A549 (cell line): ENCODE measurements around the gene SLC22A2. TPM values are rescaled to one million over a fixed set of nuclear protein-coding genes. Genes with fewer than 3 reads are reported as not detected.
A peak's percentile ranks its signal among the peaks of the same experiment; 100 is the strongest.

ENCODE experiments used
- ATAC-seq, 2 experiments: fragments of 200-7000 bp in 1 of 2; fragments of >200 bp in 1 of 2; cut with Nextera tagmentation in 1 of 2; cut with Tn5 transposase in 1 of 2; 3 replicates each; pipeline versions ENCODE4 v1.8.0 to v1.9.1; 2018 to 2020; ENCODE audit warnings: mild to moderate bottlenecking in 1 of 2, moderate library complexity in 1 of 2
- CTCF ChIA-PET: fragments of 300-600 bp; sonication (Branson Sonifier 250); formaldehyde crosslinking; extraction: SDS; loops from one replicate; lab custom pipeline; 2021; ENCODE audit warnings: antibody characterized with exemption, inconsistent platforms; lab: Yijun Ruan, JAX
- POLR2A ChIA-PET: fragments of 350-600 bp; formaldehyde crosslinking; extraction: SDS; loops from one replicate; lab custom pipeline; 2021; ENCODE audit warnings: antibody characterized with exemption, inconsistent platforms; lab: Yijun Ruan, JAX
- DNase-seq, 2 experiments: peaks; one replicate each; pipeline versions ENCODE4 v3.0.0 to v3.0.0-alpha.2; 2011 to 2016; ENCODE audit warnings: low read depth in 1 of 2, low spot score in 1 of 2
- FAIRE-seq: peaks from 2 replicates; lab custom pipeline; 2011; peaks lifted over from hg19 to GRCh38; lab: Jason Lieb, UNC
- H3K27ac ChIP-seq, 2 experiments: fragments of >200 bp; sonication (Bioruptor Twin); formaldehyde crosslinking; 3 replicates each; pipeline ENCODE4 v1.5.1; 2016 to 2017
- H3K4me1 ChIP-seq: fragments of >200 bp; sonication (Bioruptor Twin); formaldehyde crosslinking; 3 replicates; pipeline ENCODE4 v1.6.1; 2016
- H3K4me2 ChIP-seq: fragments of >200 bp; sonication (Bioruptor Twin); formaldehyde crosslinking; 3 replicates; pipeline ENCODE4 v1.6.1; 2016
- H3K4me3 ChIP-seq: fragments of >200 bp; sonication (Bioruptor Twin); formaldehyde crosslinking; 3 replicates; pipeline ENCODE4 v1.5.1; 2016
- H3K9me3 ChIP-seq: fragments of >200 bp; sonication (Bioruptor Twin); formaldehyde crosslinking; 3 replicates; pipeline ENCODE4 v1.6.1; 2016
- CBX2 ChIP-seq: fragments of 200-600 bp; sonication (generic); IDR thresholded peaks from 2 replicates; pipeline ENCODE4 v1.6.1; 2016; ENCODE audit warnings: low read depth, mild to moderate bottlenecking, borderline replicate concordance
- CEBPB ChIP-seq, 2 experiments: fragments of >200 bp in 1 of 2; sonication (Bioruptor Twin) in 1 of 2; formaldehyde crosslinking in 1 of 2; IDR thresholded peaks; 2 replicates each; pipeline ENCODE4 v1.6.1; 2012 to 2016
- CHD2 ChIP-seq: fragments of 150-350 bp; IDR thresholded peaks from 2 replicates; pipeline ENCODE4 v1.6.1; 2014; ENCODE audit warnings: low read length; ENCODE audit not compliant: partially characterized antibody
- CHD4 ChIP-seq: fragments of 200-600 bp; sonication (generic); IDR thresholded peaks from 2 replicates; pipeline ENCODE4 v1.6.1; 2016; ENCODE audit warnings: antibody characterized with exemption, mild to moderate bottlenecking, borderline replicate concordance
- EHMT2 ChIP-seq: fragments of 200-600 bp; sonication (generic); IDR thresholded peaks from 2 replicates; pipeline ENCODE4 v1.6.1; 2016; ENCODE audit warnings: antibody characterized with exemption, low read depth, mild to moderate bottlenecking, moderate library complexity
- ELK1 ChIP-seq: fragments of 150-350 bp; IDR thresholded peaks from 2 replicates; pipeline ENCODE4 v1.6.1; 2014; ENCODE audit warnings: low read depth, mild to moderate bottlenecking, low read length
- ESRRA ChIP-seq: fragments of 150-350 bp; IDR thresholded peaks from 2 replicates; pipeline ENCODE4 v1.6.1; 2014; ENCODE audit warnings: mild to moderate bottlenecking, low read length, borderline replicate concordance
- FOSB ChIP-seq: fragments of 250-450 bp; sonication (Bioruptor Pico); IDR thresholded peaks from 2 replicates; pipeline ENCODE4 v1.5.0; 2020; ENCODE audit warnings: mild to moderate bottlenecking, moderate library complexity
- FOSL2 ChIP-seq, 2 experiments: fragments of 450-650 bp in 1 of 2; fragments of >200 bp in 1 of 2; sonication (Bioruptor Twin) in 1 of 2; formaldehyde crosslinking; IDR thresholded peaks; 2 replicates each; pipeline versions ENCODE4 v1.5.0 to v1.6.1; 2016 to 2020; ENCODE audit warnings: mild to moderate bottlenecking in 1 of 2, moderate library complexity in 1 of 2
- HDAC2 ChIP-seq: fragments of 200-600 bp; sonication (generic); IDR thresholded peaks from 2 replicates; pipeline ENCODE4 v1.6.1; 2016
- HOXA7 ChIP-seq: fragments of 250-450 bp; sonication (Bioruptor Pico); IDR thresholded peaks from 2 replicates; pipeline ENCODE4 v1.5.0; 2020; ENCODE audit warnings: mild to moderate bottlenecking, moderate library complexity
- HOXB5 ChIP-seq: fragments of 250-450 bp; sonication (Bioruptor Pico); IDR thresholded peaks from 2 replicates; pipeline ENCODE4 v1.5.0; 2020; ENCODE audit warnings: mild to moderate bottlenecking, moderate library complexity
- JUN ChIP-seq, 2 experiments: fragments of >200 bp; sonication (Bioruptor Twin); formaldehyde crosslinking; IDR thresholded peaks; 2 replicates in 1 of 2; 3 replicates in 1 of 2; pipeline ENCODE4 v1.6.1; 2016 to 2017
- JUNB ChIP-seq: fragments of >200 bp; sonication (Bioruptor Twin); formaldehyde crosslinking; IDR thresholded peaks from 2 replicates; pipeline ENCODE4 v1.6.1; 2016
- KDM1A ChIP-seq: fragments of 200-600 bp; sonication (generic); IDR thresholded peaks from 2 replicates; pipeline ENCODE4 v1.6.1; 2016; ENCODE audit warnings: low read depth, mild to moderate bottlenecking
- KDM5A ChIP-seq: fragments of 200-600 bp; sonication (generic); IDR thresholded peaks from 2 replicates; pipeline ENCODE4 v1.6.1; 2016; ENCODE audit warnings: antibody characterized with exemption, mild to moderate bottlenecking
- NFE2L2 ChIP-seq: fragments of 150-350 bp; conservative IDR thresholded peaks from 2 replicates; pipeline ENCODE4 v1.6.1; 2014; ENCODE audit warnings: low read length
- NPAS2 ChIP-seq: fragments of 250-450 bp; sonication (Bioruptor Pico); IDR thresholded peaks from 2 replicates; pipeline ENCODE4 v1.8.0; 2022; ENCODE audit warnings: mild to moderate bottlenecking, moderate library complexity, borderline replicate concordance
- PHF8 ChIP-seq: fragments of 200-600 bp; sonication (generic); IDR thresholded peaks from 2 replicates; pipeline ENCODE4 v1.6.1; 2016; ENCODE audit warnings: low read depth, mild to moderate bottlenecking, antibody characterized with exemption, moderate library complexity, borderline replicate concordance
- POLR2A ChIP-seq: IDR thresholded peaks from 2 replicates; pipeline ENCODE4 v1.6.1; 2012; ENCODE audit warnings: mild to moderate bottlenecking, low read length
- POLR2AphosphoS2 ChIP-seq: conservative IDR thresholded peaks from 2 replicates; pipeline ENCODE4 v1.6.1; 2012; ENCODE audit warnings: low read length, improper control_type of control experiment, inconsistent platforms
- RARB ChIP-seq: fragments of 250-450 bp; sonication (Bioruptor Pico); IDR thresholded peaks from 2 replicates; pipeline ENCODE4 v1.8.0; 2021; ENCODE audit warnings: mild to moderate bottlenecking, moderate library complexity
- RFX5 ChIP-seq: fragments of 450-650 bp; IDR thresholded peaks from 2 replicates; pipeline ENCODE4 v1.7.1; 2014; ENCODE audit warnings: antibody characterized with exemption, mild to moderate bottlenecking, moderate library complexity
- RNF2 ChIP-seq: fragments of 200-600 bp; sonication (generic); IDR thresholded peaks from 2 replicates; pipeline ENCODE4 v1.6.1; 2016; ENCODE audit warnings: low read depth, mild to moderate bottlenecking, antibody characterized with exemption, moderate library complexity, borderline replicate concordance
- SMC3 ChIP-seq: fragments of >200 bp; sonication (Bioruptor Twin); formaldehyde crosslinking; IDR thresholded peaks from 3 replicates; pipeline ENCODE4 v1.6.1; 2018; ENCODE audit warnings: inconsistent platforms
- TFCP2L1 ChIP-seq: fragments of 250-450 bp; sonication (Bioruptor Pico); IDR thresholded peaks from 2 replicates; pipeline ENCODE4 v1.5.0; 2021; ENCODE audit warnings: mild to moderate bottlenecking
- ZFP36 ChIP-seq: fragments of 450-650 bp; IDR thresholded peaks from 2 replicates; pipeline ENCODE4 v1.6.1; 2014; ENCODE audit warnings: borderline replicate concordance; ENCODE audit not compliant: partially characterized antibody
- WGBS: methylation state at CpG from one replicate; pipeline ENCODE4 v1.1.6; 2017; ENCODE audit errors: missing lambda C conversion rate; 5-methylcytosine and 5-hydroxymethylcytosine counted together
- polyA plus RNA-seq, 4 experiments: library from polyadenylated mRNA; depleted of rRNA in 3 of 4; stranded (reverse); fragments of >200 nt; fragmentation: RNase III in 1 of 4; extraction: RNeasy Plus Mini Kit Qiagen cat#74134 plus additional on column Dnase treatment in 1 of 4; gene quantifications; 2 replicates in 3 of 4; 3 replicates in 1 of 4; pipeline ENCODE4 v1.2.3, GENCODE V29; 2011 to 2017
- TF ChIP-seq, protein P1 (sequence below): fragments of 250-450 bp; sonication (Bioruptor Pico); IDR thresholded peaks from 2 replicates; pipeline ENCODE4 v1.5.0; 2020; ENCODE audit warnings: low read depth, mild to moderate bottlenecking, moderate library complexity

Gene SLC22A2
- polyA plus RNA-seq, 2 of the 4 experiments (the other 2 are of a cell fraction) = 0.04 TPM; not detected in 1

DNA sequence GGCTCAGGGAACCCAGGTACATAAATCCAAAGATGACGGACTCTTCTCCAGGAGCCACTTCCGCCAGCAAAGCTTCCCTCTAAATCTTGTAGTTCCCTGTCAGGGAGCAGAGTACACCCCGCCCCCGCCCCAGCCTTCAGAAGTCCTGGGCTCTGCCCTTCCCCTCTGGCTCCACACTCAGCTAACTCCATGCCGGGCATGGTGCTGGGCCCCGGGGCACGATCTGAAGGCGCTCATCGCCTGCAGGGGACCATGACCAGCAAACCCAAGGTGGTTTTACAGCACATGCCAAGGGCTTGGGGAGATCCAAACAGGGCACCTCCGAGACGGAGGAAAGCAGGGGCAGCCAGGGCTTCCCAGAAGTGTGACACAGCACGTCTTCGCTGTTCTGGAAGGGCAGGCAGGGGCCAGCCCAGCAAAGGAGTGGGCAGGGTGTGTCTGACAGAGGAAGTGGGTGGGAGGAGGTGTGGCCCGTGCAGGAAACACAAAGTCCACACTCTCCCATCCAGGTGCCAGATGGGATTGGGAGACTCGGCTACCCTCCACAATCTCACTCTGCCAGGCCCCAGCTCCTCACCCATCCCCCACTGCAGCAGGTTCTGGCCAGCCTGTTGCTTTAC, 41.6 kb upstream of the SLC22A2 start:
- Histone ChIP-seq H3K4me2 (peak overlapping the region; percentile 58), H3K4me1 (peaks cover 8% of the 10 kb centered on the region), H3K9me3 (no peaks in the 10 kb centered on the region)
- WGBS = 54% methylated on average over 4 of the region's 15 CpGs
- TF ChIP-seq CEBPB (IDR thresholded peaks at IDR 0.05) = no peak
- no peak for TF ChIP-seq JUNB
- no peak for TF ChIP-seq RFX5
- TF ChIP-seq FOSL2 (IDR thresholded peaks at IDR 0.05) = no peak
- no peak for TF ChIP-seq FOSL2 (CRISPR knock-in tag; IDR thresholded peaks at IDR 0.05)
- TF ChIP-seq PHF8 = no peak
- TF ChIP-seq ESRRA = no peak
- TF ChIP-seq ZFP36 = no peak
- TF ChIP-seq, protein P1, sequence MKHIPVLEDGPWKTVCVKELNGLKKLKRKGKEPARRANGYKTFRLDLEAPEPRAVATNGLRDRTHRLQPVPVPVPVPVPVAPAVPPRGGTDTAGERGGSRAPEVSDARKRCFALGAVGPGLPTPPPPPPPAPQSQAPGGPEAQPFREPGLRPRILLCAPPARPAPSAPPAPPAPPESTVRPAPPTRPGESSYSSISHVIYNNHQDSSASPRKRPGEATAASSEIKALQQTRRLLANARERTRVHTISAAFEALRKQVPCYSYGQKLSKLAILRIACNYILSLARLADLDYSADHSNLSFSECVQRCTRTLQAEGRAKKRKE (CRISPR knock-in tag) = no peak
- no peak for TF ChIP-seq TFCP2L1 (CRISPR knock-in tag)
- no peak for TF ChIP-seq CHD4
- TF ChIP-seq FOSB (CRISPR knock-in tag) = no peak
- no peak for TF ChIP-seq SMC3
- no peak for TF ChIP-seq NPAS2 (CRISPR knock-in tag)
- no peak for TF ChIP-seq NFE2L2
- TF ChIP-seq CBX2 = no peak
- TF ChIP-seq HOXB5 (CRISPR knock-in tag) = no peak
- TF ChIP-seq POLR2AphosphoS2 = no peak
- no peak for TF ChIP-seq KDM5A
- TF ChIP-seq, all 56 proteins: peak for 0
- POLR2A ChIA-PET = no interaction called here
- Histone ChIP-seq H3K4me3 (no peak overlapping the region), H3K27ac (peak overlapping the region; percentile 60 to 81)
- no peak for FAIRE-seq
- CTCF ChIA-PET = no interaction called here
- peak; percentile 43 to 88; a peak in 4 of 6 replicates for ATAC-seq
- DNase-seq = peak in 1 of 2 experiments; percentile 53

DNA sequence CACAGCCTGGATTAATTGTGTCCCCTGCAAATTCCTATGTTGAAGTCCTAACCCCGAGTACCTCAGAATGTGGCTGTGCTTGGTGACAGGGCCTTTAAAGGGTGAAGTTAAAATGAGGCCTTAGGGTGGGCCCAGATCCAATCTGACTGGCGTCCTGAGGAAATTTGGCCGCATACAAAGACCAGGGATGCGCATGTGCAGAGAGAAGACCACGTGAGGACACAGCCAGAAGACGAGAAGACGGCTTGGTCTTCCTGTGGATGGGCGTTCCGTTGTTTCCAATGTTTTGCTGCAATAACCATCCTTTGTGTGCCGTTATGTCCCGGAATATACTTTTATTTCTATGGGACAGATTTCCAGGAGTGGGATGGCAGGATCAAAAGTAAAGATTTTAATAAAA, 40.9 kb upstream of the SLC22A2 start:
- TF ChIP-seq RARB (CRISPR knock-in tag) = no peak
- no peak for TF ChIP-seq EHMT2
- TF ChIP-seq ELK1 = no peak
- TF ChIP-seq CHD2 = no peak
- no peak for TF ChIP-seq RNF2
- TF ChIP-seq TFCP2L1 (CRISPR knock-in tag) = no peak
- no peak for TF ChIP-seq NPAS2 (CRISPR knock-in tag)
- TF ChIP-seq JUN (IDR thresholded peaks at IDR 0.05) = no peak
- TF ChIP-seq POLR2AphosphoS2 = no peak
- no peak for TF ChIP-seq HDAC2
- no peak for TF ChIP-seq POLR2A
- no peak for TF ChIP-seq KDM1A
- no peak for TF ChIP-seq HOXA7 (CRISPR knock-in tag)
- ChIA-PET CTCF (no interaction called here), POLR2A (no interaction called here)
- H3K27ac ChIP-seq = no peak overlapping the region; a peak in 1 of 6 replicates
- no peak overlapping the region for H3K4me3 ChIP-seq
- FAIRE-seq = no peak
- no peak for DNase-seq
- 95% methylated on average over 11 of the region's 11 CpGs for WGBS
- no peaks in the 10 kb centered on the region for H3K9me3 ChIP-seq
- H3K4me2 ChIP-seq = no peak overlapping the region; the same call in 2 of the 3 replicates
- ATAC-seq = no peak
- H3K4me1 ChIP-seq = peaks cover 8% of the 10 kb centered on the region
